ENCODE results near the gene NDRG4.

The NDRG4 gene

DNA sequence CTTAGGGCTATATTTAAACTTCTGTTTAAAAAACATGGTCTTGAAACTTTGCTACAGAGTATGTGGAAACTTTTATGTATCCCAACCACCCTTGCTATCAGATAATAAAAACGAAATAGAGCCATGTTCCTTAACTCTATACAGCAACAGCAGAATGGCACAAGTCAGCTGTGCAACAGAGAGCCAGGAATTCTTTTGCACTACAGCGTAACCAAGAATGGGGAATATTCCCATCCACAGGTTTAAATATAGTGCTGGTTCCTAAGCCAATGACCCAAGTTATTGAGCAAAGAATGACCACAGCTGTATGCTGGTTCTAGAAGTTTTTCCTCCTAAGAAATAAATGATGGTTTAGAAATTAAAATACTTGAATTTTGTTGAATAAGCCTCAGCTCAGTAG lies 48.4 kb downstream of the NDRG4 start:
- no peak for DNase-seq

DNA sequence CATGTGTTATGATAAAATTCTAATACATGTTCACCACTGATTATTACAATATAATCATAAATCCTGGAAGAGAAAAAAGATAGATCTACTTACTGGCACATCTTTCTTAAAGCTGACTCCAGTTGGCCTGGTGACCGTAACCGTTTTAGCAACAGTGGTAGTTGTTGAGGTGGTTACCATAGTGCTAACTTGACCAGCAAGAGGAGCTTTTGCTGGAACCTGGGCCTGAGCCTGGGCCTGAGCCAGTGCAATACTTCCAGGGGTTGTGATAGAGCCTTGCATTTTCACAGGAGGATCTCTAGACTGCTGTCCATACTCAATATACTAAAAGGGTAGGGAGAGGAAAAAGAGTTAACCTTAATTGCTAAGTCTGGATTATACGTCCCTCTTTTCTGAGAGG lies 51.6 kb downstream of the NDRG4 start:
- no peak for DNase-seq

DNA sequence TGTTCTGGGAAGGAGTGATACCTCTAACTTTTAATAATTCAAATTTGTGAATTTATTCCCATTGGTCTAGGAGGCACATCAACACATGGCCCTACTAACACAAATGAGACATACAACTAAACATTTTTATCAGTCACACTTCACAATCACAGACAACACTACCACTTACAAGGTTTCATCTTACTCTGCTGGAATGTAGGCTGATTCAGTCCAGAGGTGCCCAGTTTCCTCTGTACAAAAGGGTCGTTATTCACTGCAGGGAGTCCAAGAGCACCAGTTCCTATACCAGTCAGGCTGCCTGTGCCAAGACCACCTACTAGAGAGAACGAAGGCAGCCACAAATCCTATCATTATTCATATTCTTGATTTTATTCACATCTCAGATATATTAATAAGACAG lies 56.7 kb downstream of the NDRG4 start:
- no peak for DNase-seq
